ENCODE measurements around the gene MRPS23. TPM values are rescaled to one million over a fixed set of nuclear protein-coding genes. Genes with fewer than 3 reads are reported as not detected.

The MRPS23 gene
- total and polyA plus RNA-seq, 8 donors: 5.8 to 25.4 (median 15.2) TPM

DNA sequence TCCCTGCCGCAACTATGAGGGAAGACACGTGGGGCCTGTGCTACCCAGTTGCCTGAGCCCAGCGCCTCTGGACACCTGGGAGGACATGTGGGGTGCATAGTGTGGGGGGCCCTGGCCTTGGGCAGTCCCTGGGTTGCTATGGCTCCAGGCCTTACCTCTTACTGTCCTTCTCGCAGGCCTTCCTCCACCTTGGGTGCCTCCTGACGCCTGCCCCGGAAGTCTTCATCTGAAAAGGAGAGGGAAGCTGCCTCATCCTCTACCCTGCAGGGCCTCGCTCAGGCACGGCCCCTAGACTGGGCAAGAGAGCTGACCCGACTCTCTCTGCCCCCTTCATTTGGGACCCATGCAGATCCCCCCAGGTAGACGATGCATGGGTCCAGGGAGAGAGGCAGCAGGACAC, 16.5 kb upstream of the MRPS23 start:
- Histone ChIP-seq H3K27me3 (no peaks in the 10 kb centered on the region), H3K4me1 (peaks cover 7 to 26% (median 19%) of the 10 kb centered on the region in 3 donors), H3K27ac (no peak overlapping the region), H3K36me3 (no peaks in the 10 kb centered on the region), H3K9me3 (no peaks in the 10 kb centered on the region), H3K4me3 (no peak overlapping the region)
- intact Hi-C loops (cut with DNase I): loop anchor here in 1 of 3 donors (10.0 kb wide), 2 partner anchors 218 to 248 kb away; partner anchors contain the start of gene DYNLL2
- WGBS, 2 donors: 89 to 98% methylated on average over 10 of the region's 10 CpGs
- FAIRE-seq: no peak
- TF ChIP-seq, protein P1, sequence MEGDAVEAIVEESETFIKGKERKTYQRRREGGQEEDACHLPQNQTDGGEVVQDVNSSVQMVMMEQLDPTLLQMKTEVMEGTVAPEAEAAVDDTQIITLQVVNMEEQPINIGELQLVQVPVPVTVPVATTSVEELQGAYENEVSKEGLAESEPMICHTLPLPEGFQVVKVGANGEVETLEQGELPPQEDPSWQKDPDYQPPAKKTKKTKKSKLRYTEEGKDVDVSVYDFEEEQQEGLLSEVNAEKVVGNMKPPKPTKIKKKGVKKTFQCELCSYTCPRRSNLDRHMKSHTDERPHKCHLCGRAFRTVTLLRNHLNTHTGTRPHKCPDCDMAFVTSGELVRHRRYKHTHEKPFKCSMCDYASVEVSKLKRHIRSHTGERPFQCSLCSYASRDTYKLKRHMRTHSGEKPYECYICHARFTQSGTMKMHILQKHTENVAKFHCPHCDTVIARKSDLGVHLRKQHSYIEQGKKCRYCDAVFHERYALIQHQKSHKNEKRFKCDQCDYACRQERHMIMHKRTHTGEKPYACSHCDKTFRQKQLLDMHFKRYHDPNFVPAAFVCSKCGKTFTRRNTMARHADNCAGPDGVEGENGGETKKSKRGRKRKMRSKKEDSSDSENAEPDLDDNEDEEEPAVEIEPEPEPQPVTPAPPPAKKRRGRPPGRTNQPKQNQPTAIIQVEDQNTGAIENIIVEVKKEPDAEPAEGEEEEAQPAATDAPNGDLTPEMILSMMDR (IDR thresholded peaks at IDR 0.05): no peak
- DNase-seq: peak in 1 of 6 donors; percentile 36
- no peak for ATAC-seq

DNA sequence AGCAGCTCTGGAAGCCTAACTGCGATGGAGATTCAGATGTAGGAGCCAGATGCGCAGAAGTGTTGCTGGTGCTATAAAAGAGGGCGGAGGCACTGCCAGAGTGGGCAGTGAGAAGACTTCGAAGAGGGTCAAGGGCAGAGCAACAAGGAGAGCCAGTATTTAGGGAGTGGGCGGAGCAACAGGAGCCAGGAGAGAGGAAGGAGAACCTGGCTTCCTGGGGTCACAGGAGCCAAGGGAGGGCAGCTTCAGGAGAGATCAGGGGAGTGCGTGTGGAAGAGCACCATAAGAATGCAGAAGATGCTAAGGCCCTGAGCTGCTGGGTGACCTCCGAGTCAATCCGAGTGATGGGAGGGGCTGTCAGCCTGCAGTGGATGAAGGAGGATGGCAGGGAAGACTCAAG, 14.4 kb upstream of the MRPS23 start:
- Histone ChIP-seq H3K9me3 (no peaks in the 10 kb centered on the region), H3K36me3 (no peaks in the 10 kb centered on the region), H3K4me1 (peaks cover 17 to 33% (median 23%) of the 10 kb centered on the region in 3 donors), H3K27me3 (no peaks in the 10 kb centered on the region), H3K4me3 (no peak overlapping the region), H3K27ac (no peak overlapping the region)
- WGBS, 2 donors: 82 to 84% methylated on average over 8 of the region's 8 CpGs
- intact Hi-C loops (cut with DNase I): loop anchor here in 1 of 3 donors (10.0 kb wide), 2 partner anchors 221 to 251 kb away; partner anchors contain the start of gene DYNLL2
- TF ChIP-seq, protein P1 (IDR thresholded peaks at IDR 0.05): no peak
- no peak for FAIRE-seq
- DNase-seq: no peak
- no peak for ATAC-seq

DNA sequence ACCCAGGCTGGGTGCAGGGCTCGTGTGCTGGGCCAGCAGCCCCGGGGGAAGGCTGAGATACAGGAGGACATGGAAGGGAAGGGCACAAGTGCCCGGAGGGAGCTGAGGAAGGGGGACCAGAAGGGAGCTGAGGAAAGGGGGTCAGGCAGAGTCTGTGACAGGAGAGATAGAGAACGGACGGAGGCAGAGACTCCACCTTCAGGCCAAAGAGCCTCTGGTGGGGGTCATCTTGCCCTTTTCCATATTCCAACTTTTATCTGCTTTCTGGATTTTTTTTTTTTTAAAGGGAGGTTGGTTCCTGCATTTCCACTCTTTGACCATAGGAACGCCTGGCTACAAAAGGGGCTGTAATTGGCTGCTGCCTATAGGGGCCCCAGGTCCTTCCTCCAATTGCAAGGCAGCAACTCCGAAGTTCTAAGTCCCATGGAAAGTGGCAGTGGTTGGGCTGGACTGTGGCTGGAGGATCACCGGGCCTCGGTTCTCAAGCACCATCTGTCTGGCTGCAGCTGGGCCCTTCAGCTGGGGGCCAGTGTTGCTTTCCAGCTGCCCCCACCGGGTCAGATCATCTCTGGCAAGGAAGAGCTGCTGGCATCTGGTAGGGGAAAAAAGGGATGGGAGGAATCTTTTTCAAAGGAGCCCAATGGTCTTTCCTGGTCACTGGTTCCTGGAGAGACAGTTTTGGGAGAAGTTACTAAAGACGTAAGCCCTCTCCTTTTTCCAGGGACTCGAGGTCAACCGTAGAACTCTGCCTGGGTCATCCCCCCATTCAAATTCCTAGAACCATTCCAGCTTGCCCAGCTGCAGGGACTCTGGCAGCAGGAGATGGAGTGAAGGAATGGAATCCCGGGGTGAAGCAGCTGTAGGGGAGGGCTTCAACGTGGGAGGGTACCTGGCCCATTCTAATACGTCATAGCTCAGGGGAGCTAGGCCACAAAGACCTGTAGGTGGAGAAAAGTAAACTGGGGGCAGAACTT, 13.1 kb upstream of the MRPS23 start:
- intact Hi-C loops (cut with DNase I): loop anchor here in 1 of 3 donors (10.0 kb wide), 2 partner anchors 222 to 252 kb away; partner anchors contain the start of gene DYNLL2
- H3K36me3 ChIP-seq: no peaks in the 10 kb centered on the region
- peak in 1 of 6 donors; percentile 52 for DNase-seq
- no peaks in the 10 kb centered on the region for H3K27me3 ChIP-seq
- TF ChIP-seq, protein P1 (IDR thresholded peaks at IDR 0.05): no peak
- 87 to 88% methylated on average over 16 of the region's 16 CpGs for WGBS, 2 donors
- no peaks in the 10 kb centered on the region for H3K9me3 ChIP-seq
- H3K4me3 ChIP-seq: peak overlapping the region in 1 of 4 donors; percentile 59
- H3K4me1 ChIP-seq: peaks cover 16 to 21% (median 16%) of the 10 kb centered on the region in 3 donors
- ATAC-seq: no peak
- no peak for FAIRE-seq
- H3K27ac ChIP-seq: no peak overlapping the region

DNA sequence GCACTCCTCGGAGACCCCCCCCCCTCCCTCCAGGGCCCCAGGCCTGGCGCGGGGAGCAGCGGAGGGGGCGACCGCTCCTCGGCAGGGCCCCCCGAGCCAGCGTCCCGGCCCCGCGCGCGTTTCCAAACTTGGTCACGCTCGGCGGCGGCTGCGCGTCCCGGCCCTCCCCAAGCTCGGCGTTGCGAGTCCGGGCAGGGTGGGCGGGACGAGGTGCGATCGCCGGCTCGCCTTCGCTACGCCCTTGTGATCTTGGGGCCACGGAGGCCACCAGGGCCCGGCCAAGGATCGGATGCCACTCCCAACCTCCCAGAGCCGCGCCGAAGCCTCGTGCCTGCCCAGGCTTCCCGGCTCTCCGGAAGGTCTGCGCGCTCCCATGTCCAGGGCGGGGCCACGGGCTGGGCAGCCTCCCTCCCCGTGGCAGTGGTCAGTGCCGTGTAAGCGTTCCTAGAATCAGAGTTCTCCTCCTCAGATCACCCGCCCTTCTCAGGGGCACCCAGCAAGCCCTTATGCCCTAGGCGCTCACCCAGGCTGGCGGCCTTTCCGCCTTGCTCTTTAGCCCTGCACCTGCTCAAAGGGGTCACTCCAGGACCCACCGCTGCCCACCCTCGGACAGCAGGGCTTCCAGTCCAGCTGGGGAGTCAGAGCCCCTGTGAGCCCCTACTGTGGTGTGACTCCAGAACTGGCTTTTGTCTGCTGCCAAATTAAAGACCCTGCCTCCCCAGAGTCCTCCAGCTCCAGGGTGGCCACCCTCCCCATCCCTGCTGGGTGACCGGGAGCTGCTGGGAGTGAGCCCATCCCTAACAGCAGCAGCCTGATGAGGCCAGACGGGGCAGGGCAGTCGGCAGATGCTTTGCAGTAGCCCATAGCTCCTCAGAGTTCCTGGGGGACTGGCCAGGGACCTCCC, 12.2 kb upstream of the MRPS23 start:
- Histone ChIP-seq H3K9me3 (no peaks in the 10 kb centered on the region), H3K36me3 (no peaks in the 10 kb centered on the region), H3K4me3 (peak overlapping the region; percentile 25 to 59 (median 39)), H3K4me1 (peaks cover 7 to 15% (median 11%) of the 10 kb centered on the region in 3 donors), H3K27me3 (no peaks in the 10 kb centered on the region), H3K27ac (peak overlapping the region; percentile 63 to 86 (median 71))
- WGBS, 2 donors: 9 to 10% methylated on average over 54 to 58 of the region's 58 CpGs
- intact Hi-C loops (cut with DNase I): loop anchor here in 1 of 3 donors (10.0 kb wide), 2 partner anchors 223 to 253 kb away; partner anchors contain the start of gene DYNLL2
- TF ChIP-seq, protein P1 (IDR thresholded peaks at IDR 0.05): no peak
- ATAC-seq: peak; percentile 60 to 74 (median 70)
- no peak for FAIRE-seq
- peak in 5 of 6 donors; percentile 53 to 83 (median 65) for DNase-seq

All from pancreas (tissue), 10 donors.